ENCODE data around the gene HEATR5A. TPM values are rescaled to one million over a fixed set of nuclear protein-coding genes. Genes with fewer than 3 reads are reported as not detected.

The HEATR5A gene
- total RNA-seq, 1 donor from 2014 or later = 11.5 TPM

DNA sequence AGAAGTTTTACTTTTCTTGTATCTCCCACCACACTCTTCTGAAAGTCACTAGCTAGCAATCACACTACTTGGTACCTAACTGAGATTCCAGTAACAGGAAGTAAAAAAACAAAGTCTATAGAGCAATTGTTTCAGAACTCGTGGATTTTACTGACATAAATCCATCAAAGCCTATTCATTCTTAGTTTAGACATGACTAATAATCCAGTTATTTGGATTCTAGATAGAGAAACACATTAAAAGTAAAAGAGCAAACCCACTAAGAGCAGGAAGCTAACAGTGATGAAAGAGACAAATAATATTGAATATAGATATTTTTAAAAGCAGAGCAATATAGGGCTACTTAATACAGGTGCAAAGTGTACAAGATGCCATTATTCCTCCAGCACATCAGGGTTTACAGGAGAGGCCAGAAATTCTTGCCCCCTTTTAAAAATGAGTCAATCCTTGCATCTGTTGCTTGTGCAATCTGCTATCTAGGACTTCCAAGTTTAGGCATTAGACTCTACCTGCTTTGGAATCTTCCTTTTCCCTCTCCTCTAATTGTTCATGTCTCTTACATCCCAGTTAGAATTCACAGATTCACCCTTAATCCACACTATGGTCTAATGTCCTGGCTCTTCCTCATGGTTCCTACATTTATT is 6.0 kb downstream of the HEATR5A start:
- TF ChIP-seq, protein P1, sequence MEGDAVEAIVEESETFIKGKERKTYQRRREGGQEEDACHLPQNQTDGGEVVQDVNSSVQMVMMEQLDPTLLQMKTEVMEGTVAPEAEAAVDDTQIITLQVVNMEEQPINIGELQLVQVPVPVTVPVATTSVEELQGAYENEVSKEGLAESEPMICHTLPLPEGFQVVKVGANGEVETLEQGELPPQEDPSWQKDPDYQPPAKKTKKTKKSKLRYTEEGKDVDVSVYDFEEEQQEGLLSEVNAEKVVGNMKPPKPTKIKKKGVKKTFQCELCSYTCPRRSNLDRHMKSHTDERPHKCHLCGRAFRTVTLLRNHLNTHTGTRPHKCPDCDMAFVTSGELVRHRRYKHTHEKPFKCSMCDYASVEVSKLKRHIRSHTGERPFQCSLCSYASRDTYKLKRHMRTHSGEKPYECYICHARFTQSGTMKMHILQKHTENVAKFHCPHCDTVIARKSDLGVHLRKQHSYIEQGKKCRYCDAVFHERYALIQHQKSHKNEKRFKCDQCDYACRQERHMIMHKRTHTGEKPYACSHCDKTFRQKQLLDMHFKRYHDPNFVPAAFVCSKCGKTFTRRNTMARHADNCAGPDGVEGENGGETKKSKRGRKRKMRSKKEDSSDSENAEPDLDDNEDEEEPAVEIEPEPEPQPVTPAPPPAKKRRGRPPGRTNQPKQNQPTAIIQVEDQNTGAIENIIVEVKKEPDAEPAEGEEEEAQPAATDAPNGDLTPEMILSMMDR (conservative IDR thresholded peaks at IDR 0.05; ENCODE audit: low read depth, low read length) = no peak
- H3K4me3 ChIP-seq (ENCODE audit: low read depth, low read length) = no peak overlapping the region
- no peak for DNase-seq (ENCODE audit: low read depth)

DNA sequence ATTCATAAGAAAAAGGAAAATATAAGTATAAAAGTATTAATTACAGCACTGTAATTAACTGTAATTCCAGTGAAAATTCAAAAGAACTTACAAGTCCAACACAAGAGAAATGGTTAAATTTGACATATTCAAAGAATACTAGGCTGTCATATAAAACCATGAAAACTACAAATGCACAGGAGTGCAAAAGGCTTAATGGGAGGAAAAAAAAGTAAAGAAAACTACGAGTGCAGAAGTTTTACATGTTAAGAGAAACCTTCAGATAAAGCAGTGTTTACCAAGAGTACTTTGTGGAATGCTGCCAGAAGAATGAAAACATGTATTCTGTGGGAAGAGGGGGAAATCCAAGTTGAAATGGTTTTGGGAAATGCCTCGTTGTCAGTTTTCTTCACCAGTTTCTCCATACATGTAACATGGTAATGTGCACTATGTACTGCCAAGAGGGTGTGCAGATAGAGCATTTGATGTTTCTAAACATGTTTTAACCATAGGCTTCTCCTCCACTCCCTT is 9.1 kb downstream of the HEATR5A start:
- H3K4me3 ChIP-seq (ENCODE audit: low read depth, low read length) = no peak overlapping the region
- no peak for DNase-seq (ENCODE audit: low read depth)
- TF ChIP-seq, protein P1 (conservative IDR thresholded peaks at IDR 0.05; ENCODE audit: low read depth, low read length) = no peak

DNA sequence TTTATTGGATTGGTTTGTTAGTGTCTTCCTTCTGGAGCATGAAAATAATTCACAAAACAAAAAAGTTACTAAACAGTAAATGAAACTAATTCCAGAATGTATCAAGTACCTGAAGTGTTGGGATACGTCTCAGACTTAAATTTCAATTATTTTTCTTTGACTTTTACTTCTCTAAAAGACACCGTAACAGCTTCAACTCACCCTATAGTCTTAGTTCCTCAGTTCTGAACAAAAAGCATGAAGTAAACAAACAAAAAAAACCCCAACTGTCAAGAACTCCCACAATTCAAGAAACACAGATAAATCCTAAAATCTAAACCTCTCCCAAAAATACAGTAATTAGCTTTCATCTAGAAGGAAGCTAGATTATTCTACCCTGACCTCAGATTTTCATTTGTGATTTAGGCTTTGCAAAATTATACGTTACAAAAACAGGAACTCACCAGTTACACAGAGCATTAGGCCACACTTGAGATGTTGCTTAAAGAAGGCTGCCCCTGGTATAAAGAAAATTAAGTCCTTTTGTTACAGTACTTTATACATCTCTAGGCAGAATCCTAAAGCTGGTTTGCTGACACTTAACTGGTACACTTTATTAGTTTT is 10.2 kb downstream of the HEATR5A start:
- TF ChIP-seq, protein P1 (conservative IDR thresholded peaks at IDR 0.05; ENCODE audit: low read depth, low read length) = no peak
- no peak for DNase-seq (ENCODE audit: low read depth)
- no peak overlapping the region for H3K4me3 ChIP-seq (ENCODE audit: low read depth, low read length)

DNA sequence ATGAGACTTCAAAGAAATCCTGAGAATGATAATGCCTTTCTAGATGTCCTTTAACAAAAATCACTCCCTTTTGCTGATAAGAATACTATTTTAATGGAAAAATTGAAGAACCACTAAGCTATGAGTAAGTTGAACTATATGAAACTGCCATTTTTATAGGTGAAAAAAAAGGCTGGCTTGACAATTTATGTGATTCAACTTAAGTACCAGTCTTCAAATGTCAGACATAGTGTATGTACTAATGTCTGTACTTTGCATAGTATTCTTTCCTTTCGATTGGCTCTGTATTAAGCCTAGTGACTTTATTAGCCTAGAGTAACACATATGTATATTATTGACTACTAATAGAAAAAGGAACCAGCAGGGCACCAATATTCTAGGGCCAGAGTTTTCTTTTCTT is 11.9 kb downstream of the HEATR5A start:
- H3K4me3 ChIP-seq (ENCODE audit: low read depth, low read length) = no peak overlapping the region
- TF ChIP-seq, protein P1 (conservative IDR thresholded peaks at IDR 0.05; ENCODE audit: low read depth, low read length) = no peak
- DNase-seq (ENCODE audit: low read depth) = no peak

DNA sequence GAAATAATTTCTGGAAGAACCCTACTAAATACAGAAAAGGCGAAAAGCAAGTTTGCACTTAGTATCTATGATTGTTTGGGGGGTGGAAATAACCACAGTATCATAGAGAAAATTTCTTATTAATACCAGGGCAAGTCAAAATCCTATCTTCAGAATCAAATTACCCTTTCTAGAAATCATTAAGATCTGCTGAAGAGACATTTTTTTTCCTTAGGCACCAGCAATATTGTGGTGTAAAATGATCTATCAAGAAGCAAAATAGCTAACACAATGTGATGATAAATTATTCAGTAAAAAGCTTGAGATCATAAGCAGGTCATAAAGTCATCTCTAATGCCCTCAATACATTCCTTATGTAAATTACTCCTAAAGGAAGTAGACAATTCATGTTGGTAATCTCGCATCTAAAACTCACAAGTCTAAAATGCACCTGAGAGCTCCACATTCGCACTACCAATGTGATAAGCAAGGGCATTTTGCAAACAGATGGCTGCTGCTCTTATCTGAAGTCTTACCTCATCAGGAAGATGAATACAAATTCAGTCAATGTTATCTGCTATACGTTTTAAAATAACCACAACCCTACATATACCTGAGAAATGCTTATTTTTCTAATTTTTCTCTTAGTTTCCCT is 14.6 kb downstream of the HEATR5A start:
- DNase-seq (ENCODE audit: low read depth) = no peak
- TF ChIP-seq, protein P1 (conservative IDR thresholded peaks at IDR 0.05; ENCODE audit: low read depth, low read length) = no peak
- H3K4me3 ChIP-seq (ENCODE audit: low read depth, low read length) = no peak overlapping the region

DNA sequence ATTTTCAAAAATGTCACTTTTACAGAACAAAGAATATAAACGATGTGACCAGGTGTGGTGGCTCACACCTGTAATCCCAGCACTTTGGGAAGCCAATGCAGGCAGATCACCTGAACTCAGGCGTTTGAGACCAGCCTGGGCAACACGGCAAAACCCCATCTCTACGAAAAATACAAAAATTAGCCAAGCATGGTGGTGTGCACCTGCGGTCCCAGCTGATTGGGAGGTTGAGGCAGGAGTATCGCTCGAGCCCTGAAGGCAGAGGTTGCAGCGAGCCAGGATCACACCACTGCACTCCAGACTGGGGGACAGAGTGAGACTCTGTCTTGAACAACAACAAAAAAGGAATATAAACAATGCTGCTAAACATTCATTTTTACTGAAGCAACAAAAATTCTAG is 15.2 kb downstream of the HEATR5A start:
- TF ChIP-seq, protein P1 (conservative IDR thresholded peaks at IDR 0.05; ENCODE audit: low read depth, low read length) = no peak
- no peak for DNase-seq (ENCODE audit: low read depth)
- no peak overlapping the region for H3K4me3 ChIP-seq (ENCODE audit: low read depth, low read length)

Data from epithelial cell of proximal tubule (primary cell).